Lower leg skin (tissue), 4 donors: ENCODE measurements around the gene AAMP. TPM values are rescaled to one million over a fixed set of nuclear protein-coding genes. Genes with fewer than 3 reads are reported as not detected.

Source experiments
- DNase-seq, 2 donors: peaks; one replicate each; pipeline ENCODE4 v3.0.0-alpha.2; 2019; ENCODE audit warnings: low spot score in 2 of 2
- H3K4me3 ChIP-seq: fragments of 200-600 bp; sonication (generic); 2 replicates; pipeline ENCODE4 v1.5.1; 2017; ENCODE audit warnings: mild to moderate bottlenecking, low read depth; ENCODE audit not compliant: poor library complexity, severe bottlenecking
- CTCF ChIP-seq, 3 donors: fragments of 450-650 bp; IDR thresholded peaks; one replicate each; pipeline ENCODE4 v1.5.1; 2016; ENCODE audit warnings: antibody characterized with exemption in 3 of 3, mild to moderate bottlenecking in 3 of 3, moderate library complexity in 2 of 3
- POLR2A ChIP-seq, 2 donors: fragments of 450-650 bp; IDR thresholded peaks; one replicate each; pipeline ENCODE4 v1.6.1; 2016 to 2017; ENCODE audit warnings: antibody characterized with exemption in 2 of 2, mild to moderate bottlenecking in 1 of 2, moderate library complexity in 1 of 2
- WGBS, 2 donors: methylation state at CpG; one replicate each; pipeline ENCODE4 v1.1.5; 2018; 5-methylcytosine and 5-hydroxymethylcytosine counted together
- intact Hi-C: fragments of 100-400 bp; cut with DNase I; formaldehyde crosslinking; loops from one replicate; pipeline ENCODE4 v1.15.0; 2023; ENCODE audit warnings: low total_unique reads
- total RNA-seq, 4 donors: library from RNA; depleted of rRNA; stranded (reverse); fragments of >200 nt; gene quantifications; one replicate each; pipeline ENCODE4 v1.1.0, GENCODE V29; 2016

The AAMP gene
- total RNA-seq, 4 donors from 2014 or later = 142 to 171 (median 151) TPM

- intact Hi-C loops = loop anchor here (10.0 kb wide), 1 partner anchor 78 kb away; no protein-coding TSS in a partner anchor
- H3K4me3 ChIP-seq = no peak overlapping the region
- WGBS, 2 donors = 77% methylated on average over 21 to 28 of the region's 39 CpGs
- TF ChIP-seq POLR2A (IDR thresholded peaks at IDR 0.05) (no peak), CTCF (IDR thresholded peaks at IDR 0.05) (no peak)
- DNase-seq = peak in 1 of 2 donors; percentile 83
Observed at GRCh38 chr2:218262631-218263586, 7.0 kb downstream of the AAMP start.

- no peak overlapping the region for H3K4me3 ChIP-seq
- TF ChIP-seq POLR2A (IDR thresholded peaks at IDR 0.05) (no peak), CTCF (IDR thresholded peaks at IDR 0.05) (no peak)
- no peak for DNase-seq
- intact Hi-C loops = loop anchor here (10.0 kb wide), 1 partner anchor 77 kb away; no protein-coding TSS in a partner anchor
- 77 to 82% methylated on average over 6 of the region's 6 CpGs for WGBS, 2 donors
Observed at GRCh38 chr2:218262237-218262600, 7.7 kb downstream of the AAMP start.

GRCh38 chr2:218261423-218262236 is 8.3 kb downstream of the AAMP start:
- intact Hi-C loops = loop anchor here (10.0 kb wide), 1 partner anchor 77 kb away; no protein-coding TSS in a partner anchor
- DNase-seq = peak in 1 of 2 donors; percentile 80
- no peak for TF ChIP-seq POLR2A (IDR thresholded peaks at IDR 0.05)
- no peak for TF ChIP-seq CTCF (IDR thresholded peaks at IDR 0.05)
- 65% methylated on average over 8 of the region's 8 CpGs for WGBS, 2 donors
- H3K4me3 ChIP-seq = no peak overlapping the region

GRCh38 chr2:218260742-218261422 is 9.1 kb downstream of the AAMP start, which contains the start of gene GPBAR1:
Gene GPBAR1 (plus strand): TSS chr2:218261015. CDS start chr2:218262725, 1,710 bp downstream.
- no peak within 1 kb of the TSS for H3K4me3 ChIP-seq
- DNase-seq = peak in 1 of 2 donors; percentile 92
- intact Hi-C loops = loop anchor here (10.0 kb wide), 1 partner anchor 76 kb away; no protein-coding TSS in a partner anchor
- WGBS, 2 donors = 57 to 68% methylated on average over 7 to 9 of the region's 10 CpGs
- TF ChIP-seq POLR2A (IDR thresholded peaks at IDR 0.05) (no peak), CTCF (IDR thresholded peaks at IDR 0.05) (no peak)

GRCh38 chr2:218260166-218260565 is 9.8 kb downstream of the AAMP start:
- H3K4me3 ChIP-seq = no peak overlapping the region
- no peak for TF ChIP-seq POLR2A (IDR thresholded peaks at IDR 0.05)
- TF ChIP-seq CTCF (IDR thresholded peaks at IDR 0.05) = no peak
- WGBS, 2 donors = 84 to 89% methylated on average over 5 of the region's 5 CpGs
- intact Hi-C loops = loop anchor here (10.0 kb wide), 1 partner anchor 75 kb away; no protein-coding TSS in a partner anchor
- DNase-seq = no peak
